ENCODE measurements around the gene MAPKAP1. TPM values are rescaled to one million over a fixed set of nuclear protein-coding genes. Genes with fewer than 3 reads are reported as not detected.

The MAPKAP1 gene
- total RNA-seq, 1 experiment from 2014 or later = 55.5 TPM

DNA sequence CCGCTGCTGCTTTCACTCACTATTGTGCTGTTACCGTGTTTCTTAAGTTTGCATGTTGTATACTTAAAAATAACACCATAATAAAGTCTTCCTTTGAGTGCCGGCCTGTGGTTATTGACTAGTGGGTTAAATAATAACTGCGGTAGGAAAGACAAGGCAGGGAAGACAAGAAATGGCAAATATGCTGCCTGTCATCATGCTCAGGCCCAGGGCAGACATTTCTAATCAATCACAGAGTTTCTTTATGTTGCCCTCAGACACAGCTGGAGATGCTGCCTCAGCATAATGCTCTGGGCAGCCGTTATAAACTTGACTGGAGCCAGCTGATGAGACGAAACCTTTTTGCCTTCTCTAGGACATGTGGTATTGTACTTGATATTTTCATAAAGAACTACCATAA lies 230.4 kb downstream of the MAPKAP1 start:
- peak; percentile 10 for DNase-seq
- H3K27me3 Mint-ChIP-seq (ENCODE audit: unreplicated experiment) = no peaks in the 10 kb centered on the region
- no peak overlapping the region for H3K27ac Mint-ChIP-seq (ENCODE audit: unreplicated experiment)
- H3K4me3 Mint-ChIP-seq (ENCODE audit: low read depth, unreplicated experiment) = no peak overlapping the region
- CTCF ChIA-PET = no interaction called here
- H3K36me3 Mint-ChIP-seq (ENCODE audit: insufficient read depth, unreplicated experiment) = no peaks in the 10 kb centered on the region
- intact Hi-C loops (cut with micrococcal nuclease; ENCODE audit: unreplicated experiment) = no loop called here
- TF ChIP-seq, protein P1, sequence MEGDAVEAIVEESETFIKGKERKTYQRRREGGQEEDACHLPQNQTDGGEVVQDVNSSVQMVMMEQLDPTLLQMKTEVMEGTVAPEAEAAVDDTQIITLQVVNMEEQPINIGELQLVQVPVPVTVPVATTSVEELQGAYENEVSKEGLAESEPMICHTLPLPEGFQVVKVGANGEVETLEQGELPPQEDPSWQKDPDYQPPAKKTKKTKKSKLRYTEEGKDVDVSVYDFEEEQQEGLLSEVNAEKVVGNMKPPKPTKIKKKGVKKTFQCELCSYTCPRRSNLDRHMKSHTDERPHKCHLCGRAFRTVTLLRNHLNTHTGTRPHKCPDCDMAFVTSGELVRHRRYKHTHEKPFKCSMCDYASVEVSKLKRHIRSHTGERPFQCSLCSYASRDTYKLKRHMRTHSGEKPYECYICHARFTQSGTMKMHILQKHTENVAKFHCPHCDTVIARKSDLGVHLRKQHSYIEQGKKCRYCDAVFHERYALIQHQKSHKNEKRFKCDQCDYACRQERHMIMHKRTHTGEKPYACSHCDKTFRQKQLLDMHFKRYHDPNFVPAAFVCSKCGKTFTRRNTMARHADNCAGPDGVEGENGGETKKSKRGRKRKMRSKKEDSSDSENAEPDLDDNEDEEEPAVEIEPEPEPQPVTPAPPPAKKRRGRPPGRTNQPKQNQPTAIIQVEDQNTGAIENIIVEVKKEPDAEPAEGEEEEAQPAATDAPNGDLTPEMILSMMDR (IDR thresholded peaks at IDR 0.05; ENCODE audit: unreplicated experiment) = no peak
- BruUV-seq (replicated peaks) = no TSS peak
- H3K9me3 Mint-ChIP-seq (ENCODE audit: low read depth, unreplicated experiment) = no peaks in the 10 kb centered on the region
- peaks cover 8% of the 10 kb centered on the region for H3K4me1 Mint-ChIP-seq (ENCODE audit: low read depth, unreplicated experiment)

GRCh38 chr9:125475385-125475784 lies 231.6 kb downstream of the MAPKAP1 start:
- TF ChIP-seq, protein P1 (IDR thresholded peaks at IDR 0.05; ENCODE audit: unreplicated experiment) = no peak
- H3K36me3 Mint-ChIP-seq (ENCODE audit: insufficient read depth, unreplicated experiment) = no peaks in the 10 kb centered on the region
- no peak for DNase-seq
- H3K4me1 Mint-ChIP-seq (ENCODE audit: low read depth, unreplicated experiment) = peaks cover 8% of the 10 kb centered on the region
- H3K27ac Mint-ChIP-seq (ENCODE audit: unreplicated experiment) = no peak overlapping the region
- BruUV-seq (replicated peaks) = no TSS peak
- intact Hi-C loops (cut with micrococcal nuclease; ENCODE audit: unreplicated experiment) = no loop called here
- H3K4me3 Mint-ChIP-seq (ENCODE audit: low read depth, unreplicated experiment) = no peak overlapping the region
- no peaks in the 10 kb centered on the region for H3K9me3 Mint-ChIP-seq (ENCODE audit: low read depth, unreplicated experiment)
- no peaks in the 10 kb centered on the region for H3K27me3 Mint-ChIP-seq (ENCODE audit: unreplicated experiment)
- CTCF ChIA-PET = no interaction called here

GRCh38 chr9:125472926-125473701 lies 233.9 kb downstream of the MAPKAP1 start:
- intact Hi-C loops (cut with micrococcal nuclease; ENCODE audit: unreplicated experiment) = no loop called here
- DNase-seq = no peak
- Mint-ChIP-seq H3K27ac (ENCODE audit: unreplicated experiment) (no peak overlapping the region), H3K9me3 (ENCODE audit: low read depth, unreplicated experiment) (no peaks in the 10 kb centered on the region), H3K36me3 (ENCODE audit: insufficient read depth, unreplicated experiment) (no peaks in the 10 kb centered on the region), H3K4me3 (ENCODE audit: low read depth, unreplicated experiment) (no peak overlapping the region), H3K4me1 (ENCODE audit: low read depth, unreplicated experiment) (peaks cover 8% of the 10 kb centered on the region), H3K27me3 (ENCODE audit: unreplicated experiment) (no peaks in the 10 kb centered on the region)
- TF ChIP-seq, protein P1 (IDR thresholded peaks at IDR 0.05; ENCODE audit: unreplicated experiment) = no peak
- no TSS peak for BruUV-seq (replicated peaks)
- CTCF ChIA-PET = no interaction called here

DNA sequence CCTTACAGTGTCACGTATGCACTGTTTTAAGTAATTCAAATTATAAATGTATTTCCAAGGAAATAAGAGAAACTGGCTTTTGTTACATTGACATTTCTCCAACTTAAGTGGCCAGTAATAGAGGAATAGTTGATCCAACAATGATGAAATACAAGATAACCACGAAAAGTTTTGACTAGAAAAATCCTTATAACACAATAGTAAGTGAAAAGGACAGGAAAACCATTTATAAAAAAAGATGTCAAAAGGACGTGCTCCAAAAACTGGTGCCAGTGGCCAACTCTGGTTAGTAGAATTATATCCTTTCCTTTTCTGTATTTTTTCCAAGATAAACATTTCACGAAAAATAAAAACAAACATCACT lies 234.5 kb downstream of the MAPKAP1 start:
- DNase-seq = no peak
- intact Hi-C loops (cut with micrococcal nuclease; ENCODE audit: unreplicated experiment) = no loop called here
- TF ChIP-seq, protein P1 (IDR thresholded peaks at IDR 0.05; ENCODE audit: unreplicated experiment) = no peak
- Mint-ChIP-seq H3K36me3 (ENCODE audit: insufficient read depth, unreplicated experiment) (no peaks in the 10 kb centered on the region), H3K4me3 (ENCODE audit: low read depth, unreplicated experiment) (no peak overlapping the region), H3K27me3 (ENCODE audit: unreplicated experiment) (no peaks in the 10 kb centered on the region), H3K4me1 (ENCODE audit: low read depth, unreplicated experiment) (peaks cover 8% of the 10 kb centered on the region), H3K9me3 (ENCODE audit: low read depth, unreplicated experiment) (no peaks in the 10 kb centered on the region), H3K27ac (ENCODE audit: unreplicated experiment) (no peak overlapping the region)
- no TSS peak for BruUV-seq (replicated peaks)
- CTCF ChIA-PET = no interaction called here

Data from Calu3 (cell line).